ENCODE data around the gene PLEK2.
"Not testable (repeated sequence)": the region's sequence is repeated elsewhere in the genome, so short reads cannot be mapped to it uniquely, and the experiment has no call there.

Gene PLEK2, protein sequence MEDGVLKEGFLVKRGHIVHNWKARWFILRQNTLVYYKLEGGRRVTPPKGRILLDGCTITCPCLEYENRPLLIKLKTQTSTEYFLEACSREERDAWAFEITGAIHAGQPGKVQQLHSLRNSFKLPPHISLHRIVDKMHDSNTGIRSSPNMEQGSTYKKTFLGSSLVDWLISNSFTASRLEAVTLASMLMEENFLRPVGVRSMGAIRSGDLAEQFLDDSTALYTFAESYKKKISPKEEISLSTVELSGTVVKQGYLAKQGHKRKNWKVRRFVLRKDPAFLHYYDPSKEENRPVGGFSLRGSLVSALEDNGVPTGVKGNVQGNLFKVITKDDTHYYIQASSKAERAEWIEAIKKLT

DNA sequence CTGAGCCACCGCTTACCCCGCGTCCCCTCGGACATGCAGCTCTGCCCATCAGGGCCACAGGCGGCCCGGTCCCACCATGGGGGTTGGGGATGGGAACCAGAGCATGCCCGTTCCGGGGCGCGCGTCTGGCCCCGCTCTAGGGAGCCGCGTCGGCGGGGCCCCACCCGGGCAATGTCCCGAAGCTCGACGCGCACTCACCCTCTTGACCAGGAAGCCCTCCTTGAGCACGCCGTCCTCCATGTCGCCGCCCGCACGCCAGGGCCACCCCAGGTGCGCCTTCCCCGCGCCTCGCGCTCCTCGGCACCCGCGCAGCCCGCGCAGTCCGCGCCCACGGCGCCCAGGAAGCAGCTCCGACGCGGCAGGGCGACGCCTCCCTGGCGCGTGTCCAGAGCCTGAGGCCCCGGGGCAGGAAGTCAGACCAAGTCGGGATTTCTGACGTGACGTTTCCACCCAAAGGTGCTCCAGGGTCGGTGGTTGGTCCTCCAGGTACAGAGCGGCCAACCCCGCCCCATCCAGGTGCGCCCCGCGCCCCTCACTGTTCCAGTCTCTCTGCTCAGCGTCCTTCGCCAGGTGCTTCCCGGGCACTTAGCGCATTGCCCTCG, at the start of gene PLEK2:
PLEK2 (minus strand) TSS at position 346 of the 602 bp plus-strand sequence; CDS start at position 240, 106 bp downstream.
- no peak for FAIRE-seq

DNA sequence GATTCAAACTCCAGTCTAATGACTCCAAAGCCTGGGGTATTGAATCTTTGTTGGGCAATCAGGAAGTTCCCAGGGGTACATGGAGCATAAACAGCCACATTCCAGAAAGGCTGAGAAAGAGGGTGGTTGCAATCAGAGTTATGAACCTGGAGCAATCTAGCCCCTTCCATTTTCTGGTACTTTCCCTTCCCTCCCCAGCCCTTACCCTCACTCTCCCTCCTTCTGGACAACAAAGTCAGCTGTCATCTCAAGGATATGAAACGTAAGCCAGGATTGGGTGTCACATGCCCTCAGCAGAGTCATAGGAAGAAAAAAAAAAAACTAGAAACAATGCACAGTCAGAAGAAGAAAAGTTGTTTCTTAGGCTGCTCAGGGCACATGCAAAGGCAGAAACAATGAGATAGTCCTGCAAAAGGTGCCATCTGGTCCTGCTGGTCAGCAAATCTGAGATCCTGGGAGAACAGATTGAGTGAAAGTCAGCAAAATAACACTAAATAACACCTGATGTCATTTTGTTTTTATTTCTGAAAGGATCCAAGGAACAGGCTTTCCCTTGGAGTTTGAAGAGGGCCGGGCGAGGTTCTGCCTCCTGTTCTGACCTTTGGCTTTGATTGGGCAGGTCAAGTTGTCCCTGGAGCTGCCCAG, 49.5 kb upstream of the PLEK2 start:
- FAIRE-seq: no peak

DNA sequence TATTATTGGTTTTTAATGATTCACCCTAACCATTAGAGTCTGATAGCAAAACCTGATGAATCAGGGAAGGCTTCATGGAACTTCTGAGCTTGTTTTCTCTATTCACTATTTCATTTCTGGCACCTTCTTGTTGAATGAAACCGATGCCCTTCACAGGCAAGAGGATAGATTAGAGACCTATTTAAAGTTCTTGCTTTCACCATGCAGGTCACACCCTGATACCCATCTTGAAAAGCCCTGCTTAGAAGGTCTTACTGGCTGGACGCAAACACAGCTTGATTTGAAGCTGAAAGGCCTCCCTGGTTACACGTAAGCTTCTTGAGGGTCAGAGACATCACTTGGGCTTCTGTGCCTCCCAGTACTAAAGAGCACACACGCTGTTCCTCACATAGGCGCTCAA, 47.4 kb upstream of the PLEK2 start:
- FAIRE-seq: no peak

DNA sequence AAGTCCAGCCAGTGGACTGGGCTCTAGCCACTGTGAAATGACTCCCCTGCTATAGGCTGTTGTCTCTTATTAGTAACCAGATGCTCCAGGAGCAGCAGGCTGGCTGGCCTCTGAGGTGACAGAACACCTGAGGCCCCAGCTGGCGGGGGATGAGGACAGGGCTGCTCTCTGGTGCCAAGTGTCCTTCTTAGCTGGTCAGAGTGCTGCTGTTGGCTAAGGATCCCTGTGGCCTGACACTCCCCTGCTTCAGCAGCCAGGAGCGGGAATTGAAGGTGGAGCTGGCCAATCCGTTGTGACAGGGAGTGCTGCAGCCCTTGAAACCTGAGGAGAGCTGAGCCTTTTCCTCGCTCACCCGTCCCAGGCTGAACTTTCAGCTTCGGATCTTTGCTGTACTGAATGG, 45.8 kb upstream of the PLEK2 start:
- no peak for FAIRE-seq

DNA sequence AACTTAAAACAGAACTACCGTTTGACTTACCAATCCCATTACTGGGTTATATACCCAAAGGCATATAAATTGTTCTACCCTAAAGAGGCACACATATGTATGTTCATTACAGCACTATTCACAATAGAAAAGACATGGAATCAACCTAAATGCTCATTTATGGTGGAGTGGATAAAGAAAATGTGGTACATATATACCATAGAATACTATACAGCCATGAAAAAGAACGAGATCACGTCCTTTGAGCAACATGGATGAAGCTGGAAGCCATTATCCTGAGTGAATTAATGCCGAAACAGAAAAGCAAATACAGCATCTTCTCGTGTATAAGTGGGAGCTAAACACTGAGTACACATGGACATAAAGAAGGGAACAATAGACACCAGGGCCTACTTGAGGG, 44.8 kb upstream of the PLEK2 start:
- no peak for FAIRE-seq

DNA sequence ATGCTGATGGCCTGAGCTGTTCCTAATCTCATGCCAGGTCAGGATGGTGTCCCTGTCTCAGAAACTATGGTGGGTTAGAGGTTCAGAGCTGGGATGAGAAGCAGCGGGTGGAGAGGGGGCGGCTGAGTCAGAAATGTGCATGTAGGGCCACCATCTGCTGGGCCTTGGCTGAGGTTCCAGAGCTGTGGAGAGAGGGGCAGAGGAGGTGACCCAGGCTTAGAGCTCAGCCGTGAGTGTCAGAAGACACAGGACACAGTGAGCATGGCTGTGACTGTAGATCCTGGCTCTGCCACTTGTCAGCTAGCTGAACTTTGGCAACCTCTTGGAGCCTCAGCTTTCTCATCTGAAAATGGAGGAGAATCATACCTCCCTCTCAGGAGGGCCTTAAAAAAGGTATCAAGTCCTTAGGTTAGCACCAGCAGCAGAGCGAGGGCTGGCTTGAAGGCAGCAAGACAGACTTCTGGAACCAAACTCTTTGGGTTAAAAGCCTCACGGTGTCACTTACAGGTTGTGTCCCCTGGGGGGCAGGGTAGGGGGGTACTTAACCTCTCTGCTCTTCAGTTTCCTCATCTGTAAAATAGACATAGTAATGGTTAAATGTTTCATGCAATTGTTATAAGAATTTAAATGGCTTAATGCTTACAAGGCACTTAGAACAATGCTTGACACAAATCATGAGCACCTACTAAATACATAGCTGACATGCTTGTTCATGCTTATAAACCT, 41.8 kb upstream of the PLEK2 start:
- FAIRE-seq: no peak

DNA sequence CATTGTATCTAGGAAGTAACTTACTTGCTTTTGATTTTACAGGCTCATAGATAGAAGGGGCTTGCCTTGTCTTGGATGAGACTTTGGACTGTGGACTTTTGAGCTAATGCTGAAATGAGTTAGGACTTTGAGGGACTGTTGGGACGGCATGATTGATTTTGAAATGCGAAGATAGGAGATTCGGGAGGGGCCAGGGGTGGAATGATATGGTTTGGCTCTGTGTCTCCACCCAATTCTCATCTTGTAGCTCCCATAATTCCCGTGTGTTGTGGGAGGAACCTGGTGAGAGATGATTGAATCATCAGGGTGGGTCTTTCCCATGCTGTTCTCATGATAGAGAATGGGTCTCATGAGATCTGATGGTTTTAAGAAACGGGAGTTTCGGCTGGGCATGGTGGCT, 39.7 kb upstream of the PLEK2 start:
- FAIRE-seq: not testable (repeated sequence)

DNA sequence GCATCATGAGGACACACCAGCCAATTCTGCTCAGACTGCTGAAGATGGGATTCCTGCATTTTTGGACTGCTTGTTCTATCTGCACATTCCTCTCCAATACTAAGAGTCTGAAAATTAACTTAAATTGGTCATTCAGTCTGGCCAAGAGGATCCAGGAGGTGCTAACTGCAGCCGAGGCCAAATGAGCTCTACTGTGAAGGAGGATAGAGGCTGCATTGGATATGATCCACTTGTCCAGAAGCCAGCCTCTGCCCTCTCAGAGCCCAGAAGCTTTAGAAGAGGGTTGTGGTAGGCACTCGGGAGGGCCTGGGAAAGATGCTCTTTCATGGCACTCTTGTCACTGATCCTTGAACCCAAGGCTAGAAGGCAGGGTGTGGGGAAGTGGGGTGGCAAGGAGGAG, 37.1 kb upstream of the PLEK2 start:
- no peak for FAIRE-seq

DNA sequence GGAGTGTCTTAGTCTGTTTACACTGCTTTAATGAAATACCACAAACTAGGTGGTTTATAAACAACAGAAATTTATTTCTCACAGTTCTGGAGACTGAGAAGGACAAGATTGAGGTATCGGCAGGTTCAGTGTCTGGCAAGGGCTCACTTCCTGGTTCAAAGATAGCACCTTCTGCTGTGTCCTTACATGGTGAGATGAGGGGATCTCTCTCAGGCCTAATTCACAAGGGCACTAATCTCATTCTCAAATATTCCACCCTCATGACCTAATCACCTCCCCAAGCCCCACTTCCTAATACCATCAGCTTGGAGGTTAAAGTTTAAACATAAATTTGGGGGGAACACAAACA, 35.0 kb upstream of the PLEK2 start:
- FAIRE-seq: no peak

DNA sequence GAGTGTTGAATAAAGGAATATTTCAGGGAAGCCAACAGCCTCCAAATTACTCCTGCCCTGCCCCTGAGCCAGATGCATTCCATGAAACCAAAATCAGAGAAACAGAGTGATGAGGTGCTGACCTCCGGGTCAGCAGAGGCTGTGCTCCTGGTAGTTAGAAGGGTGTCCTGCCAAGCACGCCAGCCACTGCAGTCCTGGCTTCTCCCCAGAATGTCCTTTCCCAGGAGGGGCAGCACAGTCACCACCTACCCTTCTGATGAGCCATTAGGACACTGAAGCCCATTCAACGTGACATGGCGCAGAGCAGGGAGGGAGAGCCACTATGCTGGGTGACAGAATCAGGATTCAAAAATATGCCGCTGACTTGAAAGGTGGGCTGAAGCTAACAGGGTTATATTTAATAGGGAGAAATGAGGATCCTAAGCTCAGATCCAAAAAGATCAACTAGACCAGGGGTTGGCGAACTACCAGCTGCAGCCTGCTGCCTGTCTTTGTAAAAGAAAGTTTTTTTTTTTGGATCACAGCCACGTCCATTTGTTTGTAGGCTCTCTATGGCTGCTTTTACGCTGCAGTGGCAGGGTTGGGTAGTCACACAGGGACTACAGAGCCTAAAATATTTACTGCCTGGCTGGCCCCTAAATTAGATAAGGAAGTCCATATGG, 34.5 kb upstream of the PLEK2 start:
- no peak for FAIRE-seq

DNA sequence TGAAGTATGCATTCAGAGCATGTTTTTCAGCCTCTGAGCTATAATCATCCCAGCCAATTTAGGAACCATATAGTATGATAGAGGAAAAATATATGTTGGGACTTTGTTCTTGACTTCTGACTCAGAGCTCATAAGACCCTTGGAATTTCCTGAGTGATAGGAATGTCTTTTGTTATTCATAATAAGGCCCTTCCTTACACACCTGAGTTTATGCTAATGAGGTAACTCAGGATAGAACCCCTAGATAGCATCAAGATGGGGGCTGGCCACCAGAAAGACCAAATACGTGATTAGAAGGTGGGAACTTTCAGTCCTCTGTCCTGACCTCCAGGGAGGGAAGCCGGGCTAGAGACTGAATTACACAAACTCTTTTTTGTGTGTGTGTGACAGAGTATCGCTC, 32.4 kb upstream of the PLEK2 start:
- no peak for FAIRE-seq

DNA sequence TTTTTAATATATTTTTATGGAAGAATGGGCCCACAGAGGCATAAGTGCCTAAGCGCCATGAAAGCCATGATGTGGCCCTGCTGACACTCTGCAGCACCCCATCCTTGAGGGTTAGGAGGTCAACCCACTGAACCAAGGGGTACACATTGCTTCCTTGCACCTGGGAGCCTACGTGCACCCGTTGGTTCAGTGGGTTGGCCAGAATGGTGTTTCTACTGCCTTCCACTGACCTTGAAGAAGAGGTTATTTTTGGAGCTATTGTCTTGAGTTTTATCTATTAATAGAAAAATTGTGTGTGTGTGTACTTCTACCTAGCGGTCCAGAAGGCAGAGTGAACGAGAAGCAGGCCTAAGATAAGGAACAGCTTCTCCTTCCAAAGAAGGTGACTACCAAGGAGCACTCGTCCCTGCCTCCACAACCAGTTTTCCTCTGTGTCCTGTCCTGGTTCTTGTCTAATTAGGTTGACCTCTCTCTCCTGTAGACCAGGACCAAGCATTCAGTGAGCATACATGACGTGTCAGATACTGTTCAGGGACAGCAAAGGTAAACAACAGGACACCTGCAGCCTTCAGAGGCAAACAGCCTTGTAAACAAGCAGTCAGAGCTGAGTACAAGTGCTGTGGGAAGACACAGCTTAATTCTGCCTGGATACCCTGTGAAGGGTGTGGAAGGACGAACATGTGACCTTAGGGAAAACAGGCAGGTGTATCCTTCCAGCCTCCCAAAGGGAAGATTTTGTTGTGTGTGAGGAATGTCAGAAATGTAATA, 30.4 kb upstream of the PLEK2 start:
- FAIRE-seq: no peak

DNA sequence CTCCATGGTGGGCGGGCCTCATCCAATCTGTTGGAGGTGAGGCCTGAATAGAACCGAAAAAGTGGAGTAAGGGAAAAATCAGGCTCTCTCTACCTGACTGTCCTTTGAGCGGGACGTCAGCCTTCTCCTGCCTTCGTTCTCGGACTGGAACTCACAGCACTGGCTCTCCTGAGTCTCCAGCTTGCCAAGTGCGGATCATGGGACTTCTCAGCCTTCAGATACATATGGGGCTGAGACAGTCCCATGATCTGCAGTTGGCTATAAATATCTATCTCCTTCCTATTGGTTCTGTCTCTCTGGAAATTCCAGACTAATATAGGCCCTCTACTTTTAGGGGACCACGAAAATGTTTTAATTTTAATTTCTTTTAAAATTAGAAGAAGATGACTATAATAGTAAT, 29.7 kb upstream of the PLEK2 start:
- FAIRE-seq: no peak

DNA sequence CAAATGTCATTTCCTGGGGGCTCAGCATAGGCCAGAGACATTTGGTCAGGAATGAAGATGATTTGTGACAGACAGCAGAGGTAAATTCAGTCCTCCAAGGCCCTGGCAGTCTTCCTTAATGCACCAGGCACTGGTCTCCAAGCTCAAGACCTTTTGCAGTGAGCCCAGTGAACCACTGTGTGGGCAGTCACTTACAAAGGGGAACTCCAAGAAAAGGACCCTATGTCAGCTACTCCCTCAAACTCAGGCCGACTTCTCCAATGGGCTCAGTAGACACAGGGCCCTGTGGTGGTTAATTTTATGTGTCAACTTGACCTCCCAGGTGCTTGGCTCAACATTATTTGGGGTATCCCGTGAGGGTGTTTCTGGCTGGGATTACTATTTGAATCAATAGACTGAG, 29.3 kb upstream of the PLEK2 start:
- no peak for FAIRE-seq

DNA sequence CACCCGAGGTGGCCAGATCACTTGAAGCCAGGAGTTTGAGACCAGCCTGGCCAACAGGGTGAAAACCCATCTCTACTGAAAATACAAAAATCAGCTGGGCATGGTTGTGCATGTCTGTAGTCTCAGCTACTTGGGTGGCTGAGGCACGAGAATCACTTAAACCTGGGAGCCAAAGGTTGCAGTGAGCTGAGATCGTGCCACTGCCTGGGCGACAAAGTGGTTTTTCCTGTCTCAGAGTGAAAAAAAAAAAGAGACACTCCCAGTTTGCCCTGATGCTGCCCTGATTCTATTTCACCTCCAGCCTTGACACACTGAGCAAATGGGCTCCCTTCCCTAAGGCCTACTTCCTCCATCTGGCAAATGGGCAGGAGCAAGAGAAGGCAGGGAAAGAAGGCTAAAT, 28.5 kb upstream of the PLEK2 start:
- FAIRE-seq: no peak

DNA sequence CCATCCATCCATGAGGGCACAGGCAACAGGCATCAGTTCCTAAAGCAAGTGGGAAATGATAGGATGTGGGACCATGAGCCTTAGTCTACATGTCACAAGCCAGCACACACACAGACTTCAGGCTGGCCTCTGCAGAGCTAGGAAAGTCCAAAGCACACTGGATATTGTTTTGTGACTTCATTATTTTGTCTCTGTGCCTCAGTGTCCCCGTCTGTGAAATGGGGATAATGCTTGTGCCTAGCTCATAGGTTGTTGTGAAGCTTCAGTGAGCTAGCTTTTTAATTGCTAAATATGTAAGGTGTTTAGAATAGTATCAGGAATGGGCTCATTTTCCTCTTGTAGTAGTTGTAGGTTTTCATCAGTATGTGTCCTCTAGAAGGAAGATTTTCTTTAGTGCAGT, 27.0 kb upstream of the PLEK2 start:
- no peak for FAIRE-seq

DNA sequence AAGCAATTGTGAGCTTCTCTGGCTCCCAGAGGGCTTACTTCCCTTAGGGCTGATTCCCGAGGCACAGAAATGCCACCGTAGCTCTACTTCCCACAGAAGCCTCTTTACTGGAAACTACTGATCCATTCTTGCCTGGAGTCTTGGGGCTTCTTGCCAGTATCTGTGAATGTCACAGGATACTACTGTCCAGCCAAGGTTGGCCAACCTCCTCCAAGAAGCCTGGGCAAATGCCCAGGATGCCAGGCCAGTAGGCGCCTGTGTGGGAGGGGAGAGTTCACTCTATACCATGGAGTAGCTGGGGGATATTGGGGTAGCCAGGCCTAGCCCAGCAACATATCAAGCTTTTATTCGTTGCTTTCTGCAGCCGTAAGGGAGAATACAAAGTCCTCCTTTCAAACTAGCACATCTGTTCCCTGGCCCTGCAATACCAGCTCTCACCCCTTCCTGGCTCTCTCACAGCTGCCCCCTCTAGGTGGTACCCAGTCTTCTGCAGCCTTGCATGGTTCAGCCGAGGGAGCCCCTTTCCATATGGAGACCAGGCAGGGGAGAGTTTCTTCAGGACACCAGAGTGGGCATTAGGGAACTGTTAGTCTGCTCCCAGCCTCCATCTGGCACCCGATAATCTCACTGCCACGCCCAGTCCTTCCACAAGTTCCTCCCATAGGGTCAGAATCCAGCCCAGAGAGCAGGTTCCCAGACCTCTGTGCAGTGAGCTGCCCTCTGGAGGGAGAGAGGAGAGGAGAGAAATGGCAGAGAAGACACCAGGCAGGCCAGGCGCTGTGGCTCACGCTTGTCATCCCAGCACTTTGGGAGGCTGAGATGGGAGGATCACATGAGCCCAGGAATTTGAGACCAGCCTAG, 24.3 kb upstream of the PLEK2 start:
- no peak for FAIRE-seq

DNA sequence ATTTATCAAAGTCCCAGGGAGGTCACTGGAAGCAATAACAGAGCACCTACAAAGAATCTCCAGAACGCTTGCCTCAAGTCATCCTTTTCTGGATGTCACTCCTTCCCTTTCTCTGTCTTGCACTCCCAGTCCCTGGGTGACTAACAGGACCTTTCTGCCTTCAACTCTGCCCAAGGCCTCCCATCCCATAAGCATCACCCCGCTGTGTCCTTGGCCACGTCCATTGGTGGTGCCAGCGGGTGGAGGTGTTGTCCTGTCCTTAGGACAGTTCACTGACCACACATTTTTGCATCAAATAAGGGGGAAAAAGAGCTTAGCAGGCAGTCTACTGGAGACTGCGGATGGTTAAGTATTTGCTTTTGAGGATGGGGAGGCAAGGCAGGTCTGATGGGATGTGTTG, 23.6 kb upstream of the PLEK2 start:
- no peak for FAIRE-seq

DNA sequence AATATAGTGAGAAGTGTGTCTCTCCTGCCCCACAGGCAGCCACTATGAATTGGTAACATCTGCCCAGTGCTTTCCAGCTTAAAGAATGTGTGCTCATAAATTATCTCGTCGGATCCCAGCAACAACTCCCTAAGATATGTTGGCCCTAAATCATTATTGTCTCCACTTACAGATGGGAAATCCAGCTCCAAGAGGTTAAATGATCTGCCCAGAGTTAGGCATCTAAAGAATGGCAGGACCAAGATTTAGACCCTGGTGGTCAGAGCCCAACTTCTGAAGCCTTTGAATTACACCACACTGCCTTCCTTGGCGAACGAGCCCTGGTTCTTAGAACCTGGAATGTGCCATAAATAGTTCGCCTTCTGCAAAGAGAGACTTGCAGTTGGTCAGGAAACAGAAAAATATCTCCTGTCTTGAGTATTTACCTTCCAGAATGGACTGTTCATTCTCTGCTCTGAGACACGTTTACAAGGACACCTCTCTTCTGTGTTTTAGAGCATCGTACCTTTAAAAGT, 20.1 kb upstream of the PLEK2 start:
- no peak for FAIRE-seq

DNA sequence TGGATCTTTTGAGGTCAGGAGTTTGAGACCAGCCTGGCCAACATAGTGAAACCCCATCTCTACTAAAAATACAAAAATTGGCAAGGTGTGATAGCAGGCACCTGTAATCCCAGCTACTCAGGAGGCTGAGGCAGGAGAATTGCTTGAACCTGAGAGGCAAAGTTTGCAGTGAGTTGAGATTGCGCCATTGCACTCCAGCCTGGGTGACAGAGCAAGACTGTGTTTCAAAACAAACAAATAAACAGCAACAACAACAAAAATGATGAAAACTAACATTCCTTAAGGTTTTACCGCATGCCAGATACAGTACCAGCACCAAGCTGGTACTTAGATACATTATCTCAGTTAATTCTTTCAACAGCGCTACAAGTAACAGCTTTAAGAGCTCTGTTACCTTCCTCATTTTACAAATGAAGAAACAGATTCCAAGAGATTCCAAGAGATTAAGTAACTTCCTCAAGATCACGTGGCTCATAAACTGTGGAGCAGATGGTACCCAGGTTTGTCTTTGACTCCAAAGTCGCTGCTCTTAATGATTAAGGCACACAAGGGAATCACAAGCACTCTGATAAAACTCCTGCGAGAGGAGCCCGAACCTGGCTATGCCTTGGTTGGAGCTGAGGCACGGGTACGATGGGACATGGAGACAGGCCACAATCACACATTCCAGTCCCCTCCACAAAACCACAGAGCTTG, 17.7 kb upstream of the PLEK2 start:
- no peak for FAIRE-seq
